HG03066 (cell line): ENCODE data around the gene SLBP.
"Not testable (repeated sequence)": the region's sequence is repeated elsewhere in the genome, so short reads cannot be mapped to it uniquely, and the experiment has no call there.

Source experiments
- ATAC-seq: cut with Tn5 transposase; IDR thresholded peaks from one replicate; pipeline ENCODE4 v1.9.1; 2021; ENCODE audit warnings: low read depth; ENCODE audit not compliant: unreplicated experiment

Gene SLBP

GRCh38 chr4:1683261-1683735 lies 28.8 kb downstream of the SLBP start:
- ATAC-seq, result no peak

DNA sequence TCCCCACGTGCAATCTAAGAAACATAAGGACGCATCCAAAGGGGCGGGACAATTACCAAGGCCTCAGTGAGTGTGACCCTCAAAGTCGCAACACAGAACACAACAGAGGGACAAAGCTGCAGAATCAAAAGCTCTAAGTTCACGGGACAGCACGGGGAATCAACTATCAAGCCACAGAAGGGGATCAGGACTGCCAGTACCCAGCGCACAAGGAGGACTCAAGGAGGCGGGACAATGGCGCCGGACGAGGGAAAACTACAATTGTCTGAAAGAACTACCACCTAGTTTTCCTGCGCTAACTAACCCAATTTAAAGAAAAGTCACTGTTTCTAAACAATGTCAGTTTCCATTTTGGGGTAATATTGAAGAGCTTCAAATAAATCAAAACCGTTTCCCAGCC lies 29.3 kb downstream of the SLBP start:
- no peak for ATAC-seq

GRCh38 chr4:1678244-1678643 lies 33.9 kb downstream of the SLBP start:
- ATAC-seq, result no peak

DNA sequence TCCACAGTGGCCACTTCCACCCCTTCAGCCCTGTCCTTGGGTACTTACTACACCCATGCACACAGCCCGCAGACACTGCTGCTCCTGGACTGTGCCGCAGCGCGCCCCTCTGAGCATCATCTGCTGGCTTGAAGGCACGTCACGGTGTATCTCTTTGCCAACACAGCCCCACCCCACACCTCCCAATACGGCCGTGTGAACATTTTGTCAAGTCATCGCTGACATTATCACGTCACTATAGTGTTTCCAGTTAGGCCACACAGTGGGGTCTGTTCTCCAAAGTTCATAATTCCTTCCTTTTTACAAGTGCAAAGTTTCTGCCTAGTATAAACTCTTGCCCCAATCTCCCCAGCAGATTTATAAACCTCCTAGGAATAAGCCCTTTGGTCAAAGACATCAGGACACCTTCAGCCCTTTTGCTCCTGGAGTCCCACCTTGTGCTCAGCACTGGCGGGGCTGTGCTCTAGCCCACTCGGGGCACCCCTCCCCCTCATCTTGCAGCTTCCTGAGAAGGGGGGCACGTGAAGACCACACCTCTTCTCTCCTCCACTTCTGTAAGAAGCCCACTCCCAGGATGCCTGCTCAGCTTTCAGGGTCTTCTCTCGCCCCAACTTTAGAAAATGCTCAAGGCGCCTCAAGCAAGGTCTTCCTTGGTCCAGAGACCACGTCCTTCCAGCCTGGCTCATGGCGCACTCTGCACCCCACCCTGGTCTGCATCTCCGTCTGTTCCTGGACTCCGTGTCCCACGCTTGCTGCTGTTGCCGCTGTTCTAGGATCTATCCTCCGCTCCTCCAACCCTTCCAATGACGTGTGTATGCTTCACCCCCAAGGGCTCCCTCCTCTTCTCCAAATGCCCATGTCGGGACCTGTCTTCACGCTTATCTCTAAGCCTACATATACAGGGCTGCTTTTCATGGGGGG lies 35.3 kb downstream of the SLBP start:
- no peak for ATAC-seq

- no peak for ATAC-seq
Measured at GRCh38 chr4:1675802-1676137, 36.3 kb downstream of the SLBP start.

DNA sequence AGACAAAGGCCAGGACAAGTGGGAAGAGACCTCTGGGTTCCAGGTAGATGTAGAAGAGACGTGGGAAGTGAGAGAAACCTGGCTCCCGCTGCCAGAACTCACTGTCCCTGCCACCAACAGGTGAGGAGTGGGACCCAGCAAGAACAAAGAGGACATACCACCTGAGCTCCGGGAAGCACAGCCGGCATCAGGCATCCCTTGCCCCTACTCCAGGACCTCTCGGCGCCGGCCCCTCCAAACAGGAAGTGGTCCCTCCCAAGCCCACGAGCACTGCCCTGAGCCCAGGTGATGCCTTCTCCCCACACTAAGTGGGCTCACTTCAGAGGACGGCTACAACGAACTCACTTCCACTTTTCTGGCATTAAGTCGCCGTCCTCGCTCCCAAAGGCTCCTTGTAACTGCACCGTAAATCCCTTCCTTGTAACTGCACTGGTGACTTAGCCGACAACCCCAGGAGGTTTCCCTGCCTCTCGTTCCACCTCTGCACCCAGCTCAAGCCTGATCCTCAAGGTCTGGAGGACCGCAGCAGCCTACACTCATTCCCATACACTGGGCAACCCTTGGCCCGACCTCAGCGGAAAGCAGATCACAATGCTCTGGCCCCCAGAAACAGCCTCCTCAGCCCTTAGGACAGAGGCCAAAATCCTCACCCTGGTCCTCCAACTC lies 36.9 kb downstream of the SLBP start:
- ATAC-seq, result no peak

GRCh38 chr4:1674682-1675081 lies 37.4 kb downstream of the SLBP start:
- ATAC-seq, result no peak

DNA sequence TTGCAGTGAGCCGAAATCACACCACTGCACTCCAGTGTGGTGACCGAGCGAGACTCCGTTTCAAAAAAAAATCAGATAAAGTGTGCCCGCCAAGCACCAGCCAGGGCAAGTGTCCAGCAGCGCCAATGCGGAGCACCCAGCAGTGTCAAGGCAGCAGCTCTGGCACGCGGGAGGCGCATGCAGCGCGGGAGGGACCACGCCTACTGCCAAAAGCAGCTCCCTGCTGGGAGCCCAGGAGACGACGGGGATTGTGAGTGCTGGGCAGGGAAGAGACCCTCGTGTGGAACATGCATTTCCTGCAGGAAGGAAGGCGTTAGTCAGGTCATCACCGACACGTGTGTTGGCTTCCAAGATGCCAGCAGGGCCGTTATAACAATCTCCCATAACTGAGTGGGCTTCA lies 38.4 kb downstream of the SLBP start:
- no peak for ATAC-seq

DNA sequence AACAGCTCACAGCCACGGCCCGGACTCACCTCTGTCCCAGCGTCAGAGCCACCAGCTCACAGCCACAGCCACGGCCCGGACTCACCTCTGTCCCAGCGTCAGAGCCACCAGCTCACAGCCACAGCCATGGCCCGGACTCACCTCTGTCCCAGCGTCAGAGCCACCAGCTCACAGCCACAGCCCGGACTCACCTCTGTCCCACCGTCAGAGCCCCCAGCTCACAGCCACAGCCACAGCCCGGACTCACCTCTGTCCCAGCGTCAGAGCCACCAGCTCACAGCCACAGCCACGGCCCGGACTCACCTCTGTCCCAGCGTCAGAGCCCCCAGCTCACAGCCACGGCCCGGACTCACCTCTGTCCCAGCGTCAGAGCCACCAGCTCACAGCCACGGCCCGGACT lies 41.1 kb downstream of the SLBP start:
- ATAC-seq, result not testable (repeated sequence)

- no peak for ATAC-seq
Measured at GRCh38 chr4:1670279-1670678, 41.8 kb downstream of the SLBP start.

GRCh38 chr4:1669850-1670249 lies 42.3 kb downstream of the SLBP start:
- no peak for ATAC-seq

- no peak for ATAC-seq
Measured at GRCh38 chr4:1669270-1669669, 42.8 kb downstream of the SLBP start.

DNA sequence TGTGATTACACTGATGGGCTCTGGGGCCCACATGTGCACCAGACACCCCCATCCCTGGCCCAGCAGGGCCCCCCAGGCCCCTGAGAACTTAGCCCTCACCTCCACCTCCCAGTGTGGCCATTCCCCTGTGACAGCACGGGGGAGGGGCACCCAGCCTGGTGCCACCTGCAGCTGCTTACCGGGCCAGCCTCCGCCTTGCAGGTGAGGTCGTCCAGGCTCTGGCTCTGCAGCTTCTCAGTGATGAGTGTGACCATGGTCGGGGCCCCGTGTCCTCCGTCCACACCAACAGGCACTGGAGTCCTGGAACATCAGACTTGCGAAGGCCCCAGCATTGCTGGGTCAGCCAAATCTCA lies 43.7 kb downstream of the SLBP start:
- no peak for ATAC-seq

GRCh38 chr4:1667273-1667672 lies 44.8 kb downstream of the SLBP start:
- no peak for ATAC-seq

GRCh38 chr4:1666391-1666790 lies 45.7 kb downstream of the SLBP start:
- ATAC-seq, result no peak

DNA sequence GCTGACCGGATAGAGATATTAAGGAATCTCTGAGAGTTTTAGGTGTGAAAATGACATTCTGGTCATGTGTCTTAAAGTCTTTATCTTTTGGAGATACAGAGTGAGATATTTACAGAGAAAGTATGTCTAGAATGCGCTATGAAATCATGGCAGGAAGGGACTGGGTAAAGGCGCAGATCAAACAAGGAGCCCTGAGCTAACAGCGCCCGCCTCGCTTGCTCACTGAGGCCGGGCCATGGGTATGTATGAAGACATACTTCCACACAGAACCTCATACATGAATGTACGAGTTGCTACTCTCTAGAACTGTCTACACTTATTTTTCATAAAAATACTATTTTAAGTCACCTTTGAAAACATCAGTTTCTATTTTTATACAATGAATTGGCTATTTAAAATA lies 48.0 kb downstream of the SLBP start:
- ATAC-seq, result no peak

DNA sequence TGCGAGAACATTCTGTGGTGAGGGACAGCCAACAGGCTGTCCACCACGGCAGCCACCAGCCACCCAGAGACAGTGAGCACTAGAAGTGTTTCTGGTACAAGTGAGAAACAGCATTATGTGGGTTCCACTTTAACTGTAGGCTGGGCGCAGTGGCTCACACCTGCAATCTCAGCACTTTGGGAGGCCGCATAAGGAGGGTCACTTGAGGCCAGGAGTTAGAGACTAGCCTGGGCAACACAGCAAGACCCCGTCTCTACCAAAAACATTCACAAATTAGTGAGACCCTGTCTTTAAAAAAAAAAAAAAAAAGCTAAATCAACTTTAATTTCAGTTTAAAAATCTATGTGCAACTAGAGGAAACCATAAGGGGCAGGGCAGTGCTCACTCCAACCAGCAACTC lies 48.6 kb downstream of the SLBP start:
- ATAC-seq, result no peak

DNA sequence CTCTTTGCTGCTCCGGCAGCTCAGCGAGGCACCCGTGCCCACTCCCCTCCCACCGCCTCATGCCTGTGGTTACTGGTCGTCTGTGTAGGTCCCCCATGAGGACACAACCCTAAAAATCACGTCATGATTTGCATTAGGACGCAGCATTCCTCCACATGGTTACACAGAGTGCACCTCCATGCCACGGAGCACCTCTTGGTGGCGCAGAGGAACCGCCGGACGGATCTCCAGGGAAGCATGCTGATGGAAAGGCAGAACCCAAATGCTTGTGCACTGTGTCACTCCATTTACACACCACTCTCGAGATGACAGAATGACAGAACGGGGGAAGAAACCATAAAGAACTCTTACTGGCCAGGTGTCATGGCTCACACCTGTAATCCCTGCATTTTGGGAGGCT lies 50.4 kb downstream of the SLBP start:
- no peak for ATAC-seq

DNA sequence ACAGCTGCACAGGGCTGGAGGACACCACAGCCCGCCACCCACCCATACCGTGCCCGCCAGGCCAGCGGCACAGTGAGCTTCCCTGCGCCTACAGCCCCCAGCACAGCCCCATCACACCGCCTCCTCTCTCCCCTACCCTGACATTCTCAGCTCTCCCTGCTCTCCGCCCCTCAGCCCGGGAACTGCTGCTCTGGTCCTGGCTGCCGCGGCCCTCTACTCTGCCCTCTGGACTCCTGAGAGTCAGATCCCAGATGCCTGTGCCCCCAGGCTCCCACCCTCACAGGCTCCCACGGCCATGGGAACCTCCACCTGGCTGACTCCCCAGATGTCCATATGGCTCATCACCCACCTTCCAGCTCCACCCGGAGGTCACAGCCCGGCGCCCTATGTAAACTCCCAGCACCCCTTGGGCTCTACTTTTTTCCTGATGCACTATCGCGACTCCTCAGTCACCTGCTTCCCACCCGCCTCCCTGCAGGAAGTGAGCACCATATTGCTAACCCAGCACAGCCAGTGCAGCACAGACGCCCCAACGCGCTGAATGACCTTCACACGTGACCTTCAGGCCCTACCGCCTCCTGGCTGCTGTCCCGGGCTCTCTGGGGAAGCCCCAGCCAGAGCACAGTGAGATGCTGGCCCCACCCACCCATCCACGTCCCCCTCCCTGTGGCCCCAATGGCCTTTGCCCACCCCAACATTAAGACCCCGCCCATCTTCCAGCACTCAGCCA lies 51.0 kb downstream of the SLBP start:
- no peak for ATAC-seq

GRCh38 chr4:1659104-1660043 lies 52.7 kb downstream of the SLBP start:
- no peak for ATAC-seq
